WTC11 (cell line): Measurements from ENCODE around the gene ARIH1.
"Not testable (repeated sequence)": the region's sequence is repeated elsewhere in the genome, so short reads cannot be mapped to it uniquely, and the experiment has no call there.

ENCODE experiments used
- CREB1 ChIP-seq: sonication (generic); formaldehyde crosslinking; IDR thresholded peaks from 2 replicates; pipeline ENCODE4 v1.8.0; 2023; ENCODE audit warnings: mild to moderate bottlenecking, missing genetic modification reagents
- CTCF ChIP-seq: fragments of 200-600 bp; IDR thresholded peaks from 2 replicates; pipeline ENCODE4 v1.8.0; 2022; ENCODE audit warnings: antibody characterized with exemption
- FOXP1 ChIP-seq: sonication (generic); formaldehyde crosslinking; IDR thresholded peaks from 2 replicates; pipeline ENCODE4 v1.8.0; 2022; ENCODE audit warnings: missing genetic modification reagents, mild to moderate bottlenecking, moderate library complexity, borderline replicate concordance
- IRF2 ChIP-seq: sonication (generic); formaldehyde crosslinking; IDR thresholded peaks from 2 replicates; pipeline ENCODE4 v1.8.0; 2022; ENCODE audit warnings: low read depth, missing genetic modification reagents, borderline replicate concordance
- KAT7 ChIP-seq: sonication (generic); formaldehyde crosslinking; IDR thresholded peaks from 2 replicates; pipeline ENCODE4 v1.8.1; 2023; ENCODE audit warnings: missing genetic modification reagents, mild to moderate bottlenecking, borderline replicate concordance
- NR2C2 ChIP-seq: sonication (generic); formaldehyde crosslinking; IDR thresholded peaks from 2 replicates; pipeline ENCODE4 v1.8.0; 2022; ENCODE audit warnings: mild to moderate bottlenecking, missing genetic modification reagents
- PRDM15 ChIP-seq: sonication (generic); formaldehyde crosslinking; IDR thresholded peaks from 2 replicates; pipeline ENCODE4 v1.8.0; 2022; ENCODE audit warnings: missing genetic modification reagents
- TCF7 ChIP-seq: sonication (generic); formaldehyde crosslinking; IDR thresholded peaks from 2 replicates; pipeline ENCODE4 v1.8.0; 2022; ENCODE audit warnings: mild to moderate bottlenecking, low read depth, missing genetic modification reagents, moderate library complexity
- ZNF121 ChIP-seq: sonication (generic); formaldehyde crosslinking; IDR thresholded peaks from 2 replicates; pipeline ENCODE4 v1.8.0; 2023; ENCODE audit warnings: missing genetic modification reagents
- ZNF138 ChIP-seq: sonication (generic); formaldehyde crosslinking; conservative IDR thresholded peaks from 2 replicates; pipeline ENCODE4 v1.8.1; 2022; ENCODE audit warnings: mild to moderate bottlenecking, moderate library complexity, missing genetic modification reagents
- ZNF232 ChIP-seq: sonication (generic); formaldehyde crosslinking; IDR thresholded peaks from 2 replicates; pipeline ENCODE4 v1.8.0; 2022; ENCODE audit warnings: mild to moderate bottlenecking, missing genetic modification reagents
- ZNF281 ChIP-seq: sonication (generic); formaldehyde crosslinking; IDR thresholded peaks from 2 replicates; pipeline ENCODE4 v1.8.0; 2023; ENCODE audit warnings: mild to moderate bottlenecking, missing genetic modification reagents
- TF ChIP-seq, protein P1 (sequence below): sonication (generic); formaldehyde crosslinking; IDR thresholded peaks from 2 replicates; pipeline ENCODE4 v1.8.1; 2023; ENCODE audit warnings: mild to moderate bottlenecking, missing genetic modification reagents, moderate library complexity
- TF ChIP-seq, protein P2 (sequence below): sonication (generic); formaldehyde crosslinking; IDR thresholded peaks from 2 replicates; pipeline ENCODE4 v1.8.0; 2022; ENCODE audit warnings: mild to moderate bottlenecking, missing genetic modification reagents

GRCh38 chr15:72476330-72476729, 2.2 kb downstream of the ARIH1 start:
- TF ChIP-seq ZNF281 (CRISPR knock-in tag); CTCF; ZNF138 (CRISPR knock-in tag); IRF2; NR2C2 (CRISPR knock-in tag); PRDM15 (CRISPR knock-in tag); KAT7 (CRISPR knock-in tag); ZNF121 (CRISPR knock-in tag); TCF7 (CRISPR knock-in tag); CREB1; ZNF232 (CRISPR knock-in tag); FOXP1 (CRISPR knock-in tag): not testable (repeated sequence)
- TF ChIP-seq, protein P1, sequence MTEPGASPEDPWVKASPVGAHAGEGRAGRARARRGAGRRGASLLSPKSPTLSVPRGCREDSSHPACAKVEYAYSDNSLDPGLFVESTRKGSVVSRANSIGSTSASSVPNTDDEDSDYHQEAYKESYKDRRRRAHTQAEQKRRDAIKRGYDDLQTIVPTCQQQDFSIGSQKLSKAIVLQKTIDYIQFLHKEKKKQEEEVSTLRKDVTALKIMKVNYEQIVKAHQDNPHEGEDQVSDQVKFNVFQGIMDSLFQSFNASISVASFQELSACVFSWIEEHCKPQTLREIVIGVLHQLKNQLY (CRISPR knock-in tag): not testable (repeated sequence)
- TF ChIP-seq, protein P2, sequence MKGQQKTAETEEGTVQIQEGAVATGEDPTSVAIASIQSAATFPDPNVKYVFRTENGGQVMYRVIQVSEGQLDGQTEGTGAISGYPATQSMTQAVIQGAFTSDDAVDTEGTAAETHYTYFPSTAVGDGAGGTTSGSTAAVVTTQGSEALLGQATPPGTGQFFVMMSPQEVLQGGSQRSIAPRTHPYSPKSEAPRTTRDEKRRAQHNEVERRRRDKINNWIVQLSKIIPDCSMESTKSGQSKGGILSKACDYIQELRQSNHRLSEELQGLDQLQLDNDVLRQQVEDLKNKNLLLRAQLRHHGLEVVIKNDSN (CRISPR knock-in tag): not testable (repeated sequence)
